IPS-NIHi11 (cell line): ENCODE measurements around the gene ACTN1.

ENCODE experiments used
- DNase-seq: peaks from one replicate; pipeline ENCODE4 v3.0.0; 2012; ENCODE audit warnings: mixed read lengths, low spot score

The ACTN1 gene

GRCh38 chr14:68936476-68936875 is 42.6 kb downstream of the ACTN1 start:
- no peak for DNase-seq

- DNase-seq, result no peak
Observed at GRCh38 chr14:68935761-68936214, 43.3 kb downstream of the ACTN1 start.

- DNase-seq, result no peak
Observed at GRCh38 chr14:68934066-68934465, 45.0 kb downstream of the ACTN1 start.

GRCh38 chr14:68932686-68933085 is 46.4 kb downstream of the ACTN1 start:
- DNase-seq, result no peak

GRCh38 chr14:68932231-68932630 is 46.9 kb downstream of the ACTN1 start:
- no peak for DNase-seq

GRCh38 chr14:68931474-68932051 is 47.5 kb downstream of the ACTN1 start:
- DNase-seq, result no peak

- DNase-seq, result no peak
Observed at GRCh38 chr14:68931063-68931462, 48.0 kb downstream of the ACTN1 start.

GRCh38 chr14:68929623-68930307 is 49.3 kb downstream of the ACTN1 start:
- DNase-seq, result no peak

- DNase-seq, result no peak
Observed at GRCh38 chr14:68928770-68929550, 50.1 kb downstream of the ACTN1 start.

- no peak for DNase-seq
Observed at GRCh38 chr14:68927956-68928675, 51.0 kb downstream of the ACTN1 start.

- no peak for DNase-seq
Observed at GRCh38 chr14:68927089-68927488, 52.0 kb downstream of the ACTN1 start.

- no peak for DNase-seq
Observed at GRCh38 chr14:68926236-68926635, 52.9 kb downstream of the ACTN1 start.

- DNase-seq, result no peak
Observed at GRCh38 chr14:68925373-68925772, 53.7 kb downstream of the ACTN1 start.

GRCh38 chr14:68924186-68925158 is 54.6 kb downstream of the ACTN1 start:
- peak; percentile 63 for DNase-seq

GRCh38 chr14:68922886-68923285 is 56.2 kb downstream of the ACTN1 start:
- DNase-seq, result no peak

GRCh38 chr14:68922201-68922621 is 56.9 kb downstream of the ACTN1 start:
- no peak for DNase-seq

GRCh38 chr14:68921666-68922065 is 57.4 kb downstream of the ACTN1 start:
- DNase-seq, result peak; percentile 65

- no peak for DNase-seq
Observed at GRCh38 chr14:68921049-68921448, 58.1 kb downstream of the ACTN1 start.

- no peak for DNase-seq
Observed at GRCh38 chr14:68919129-68919927, 59.8 kb downstream of the ACTN1 start.

- no peak for DNase-seq
Observed at GRCh38 chr14:68918612-68919011, 60.5 kb downstream of the ACTN1 start.
